ENCODE measurements around the gene SF3B3. TPM values are rescaled to one million over a fixed set of nuclear protein-coding genes. Genes with fewer than 3 reads are reported as not detected.

Gene SF3B3
- total and polyA plus RNA-seq, 2 of the 13 experiments (the other 11 are each of a cell fraction or from before 2014, with no cell fraction given) = 157 to 500 TPM

- H3K4me3 ChIP-seq (replicated peaks in 1 of 3; ENCODE audit: insufficient read depth in 1 of 3, low read depth in 2 of 3, low read length in 3 of 3) = no peak overlapping the region
- CTCF ChIA-PET (ENCODE audit: low intra/inter-chr PET ratio, low total read pairs) = no interaction called here
- in situ Hi-C loops (cut with HindIII; ENCODE audit: extremely low pct_ligation_motif_present, low pct_unique_long_range_greater_than_20kb) (no loop called here), intact Hi-C loops (cut with micrococcal nuclease; ENCODE audit: unreplicated experiment) (no loop called here)
- no TSS peak for BruUV-seq (replicated peaks)
- H3K79me2 ChIP-seq (ENCODE audit: insufficient read depth, low read length) = no peaks in the 10 kb centered on the region
- peak; percentile 68; the same call in 1 of the 2 replicates for TF ChIP-seq CEBPB (IDR thresholded peaks at IDR 0.05; ENCODE audit: borderline replicate concordance, low read depth, low read length)
- peak; percentile 38 for TF ChIP-seq AGO2 (optimal IDR thresholded peaks at IDR 0.05; ENCODE audit: low read depth, low read length)
- TF ChIP-seq CEBPG (CRISPR knock-in tag; IDR thresholded peaks at IDR 0.05) = 0 out of 2 replicates have a peak, but pooled peaks have one; percentile 44
- TF ChIP-seq RBFOX2 (IDR thresholded peaks at IDR 0.05; ENCODE audit: low read depth, low read length) = peak; percentile 12; the same call in 1 of the 2 replicates
- peak; percentile 31; the same call in 1 of the 2 replicates for TF ChIP-seq HNF4A (CRISPR knock-in tag; IDR thresholded peaks at IDR 0.05)
- no peak for TF ChIP-seq AKAP8 (CRISPR knock-in tag; IDR thresholded peaks at IDR 0.05)
- TF ChIP-seq ATF4 (CRISPR knock-in tag; IDR thresholded peaks at IDR 0.05) = no peak
- TF ChIP-seq MAFK (conservative IDR thresholded peaks at IDR 0.05 in 1 of 2, IDR thresholded peaks at IDR 0.05 in 1 of 2; ENCODE audit: low read length in 2 of 2) = 0 out of 4 replicates have a peak, but pooled peaks of 1 of the 2 experiments have one; percentile 1
- peak; percentile 59; the same call in 1 of the 2 replicates for TF ChIP-seq ZNF3 (CRISPR knock-in tag; IDR thresholded peaks at IDR 0.05)
- H3K9ac ChIP-seq (ENCODE audit: insufficient read depth, low read depth, low read length) = no peak overlapping the region
- POLR2A ChIA-PET = no interaction called here
- no peaks in the 10 kb centered on the region for H3K9me3 ChIP-seq (ENCODE audit: low read length)
- FAIRE-seq (no peak), ATAC-seq (peak; percentile 55), DNase-seq (ENCODE audit: low spot score) (peak; percentile 27)
- H3K4me2 ChIP-seq (ENCODE audit: low read depth, low read length) = no peak overlapping the region
- H2AFZ ChIP-seq (ENCODE audit: low read length) = no peak overlapping the region
- H3K4me1 ChIP-seq (ENCODE audit: insufficient read depth, low read length) = no peaks in the 10 kb centered on the region
- peaks cover 70 to 95% of the 10 kb centered on the region in 2 experiments for H3K36me3 ChIP-seq (replicated peaks in 1 of 2; ENCODE audit: control insufficient read depth in 1 of 2, insufficient read depth in 2 of 2, low read length in 2 of 2)
- WGBS (ENCODE audit: low lambda C conversion rate) = 74% methylated on average over 7 of the region's 7 CpGs
- H3K27me3 ChIP-seq (ENCODE audit: control insufficient read depth in 1 of 2, insufficient read depth in 2 of 2, low read length in 2 of 2) = no peaks in the 10 kb centered on the region
- H4K20me1 ChIP-seq (ENCODE audit: insufficient read depth, low read length) = peaks cover 5% of the 10 kb centered on the region; the same call in 1 of the 2 replicates
- no peak overlapping the region for H3K27ac ChIP-seq (ENCODE audit: extremely low read length, insufficient read depth, low read length)
Measured at GRCh38 chr16:70563636-70564035, 40.0 kb downstream of the SF3B3 start.
